Ishikawa (cell line): ENCODE results near the gene ARSK.

Source experiments
- CEBPB ChIP-seq: IDR thresholded peaks from 2 replicates; pipeline ENCODE4 v1.6.1; 2012
- CREB1 ChIP-seq: IDR thresholded peaks from 2 replicates; pipeline ENCODE4 v1.6.1; 2012; ENCODE audit warnings: low read depth
- EGR1 ChIP-seq: IDR thresholded peaks from 2 replicates; pipeline ENCODE4 v1.6.1; 2012
- EP300 ChIP-seq: IDR thresholded peaks from 2 replicates; pipeline ENCODE4 v1.6.1; 2012; ENCODE audit warnings: borderline replicate concordance
- FOXM1 ChIP-seq: IDR thresholded peaks from 2 replicates; pipeline ENCODE4 v1.6.1; 2012; ENCODE audit warnings: low read depth, borderline replicate concordance
- MAX ChIP-seq: IDR thresholded peaks from 2 replicates; pipeline ENCODE4 v1.6.1; 2012
- NFIC ChIP-seq: IDR thresholded peaks from 2 replicates; pipeline ENCODE4 v1.6.1; 2012
- RAD21 ChIP-seq: IDR thresholded peaks from 2 replicates; pipeline ENCODE4 v1.6.1; 2012; ENCODE audit warnings: low read depth
- REST ChIP-seq: IDR thresholded peaks from 2 replicates; pipeline ENCODE4 v1.6.1; 2012; ENCODE audit warnings: low read depth, mild to moderate bottlenecking
- TAF1 ChIP-seq: IDR thresholded peaks from 2 replicates; pipeline ENCODE4 v1.6.1; 2012; ENCODE audit warnings: low read depth, mild to moderate bottlenecking
- TCF12 ChIP-seq: IDR thresholded peaks from 2 replicates; pipeline ENCODE4 v1.6.1; 2012; ENCODE audit warnings: low read depth
- TEAD4 ChIP-seq: IDR thresholded peaks from 2 replicates; pipeline ENCODE4 v1.6.1; 2012
- USF1 ChIP-seq: IDR thresholded peaks from 2 replicates; pipeline ENCODE4 v1.6.1; 2012
- YY1 ChIP-seq: IDR thresholded peaks from 2 replicates; pipeline ENCODE4 v1.6.1; 2012; ENCODE audit warnings: low read depth
- ZBTB7A ChIP-seq: IDR thresholded peaks from 2 replicates; pipeline ENCODE4 v1.6.1; 2012; ENCODE audit warnings: low read depth

ARSK gene

GRCh38 chr5:95610546-95610945, 55.6 kb downstream of the ARSK start:
- TF ChIP-seq EGR1 = no peak
- no peak for TF ChIP-seq ZBTB7A
- no peak for TF ChIP-seq FOXM1

- no peak for TF ChIP-seq YY1
- no peak for TF ChIP-seq TCF12
Measured at GRCh38 chr5:95611396-95611795, 56.5 kb downstream of the ARSK start.

GRCh38 chr5:95613514-95613913, 58.6 kb downstream of the ARSK start:
- TF ChIP-seq CREB1 (no peak), TEAD4 (no peak), YY1 (no peak), NFIC (no peak), RAD21 (no peak), EGR1 (no peak), MAX (no peak), TCF12 (no peak), CEBPB (no peak), FOXM1 (no peak), ZBTB7A (no peak), TAF1 (no peak), REST (no peak), USF1 (no peak), EP300 (no peak)

- TF ChIP-seq CEBPB = no peak
- TF ChIP-seq MAX = no peak
- no peak for TF ChIP-seq NFIC
- no peak for TF ChIP-seq FOXM1
- no peak for TF ChIP-seq TEAD4
- TF ChIP-seq USF1 = no peak
- TF ChIP-seq EP300 = no peak
- TF ChIP-seq REST = no peak
- TF ChIP-seq CREB1 = no peak
- no peak for TF ChIP-seq TAF1
- TF ChIP-seq ZBTB7A = no peak
Measured at GRCh38 chr5:95615164-95615467, 60.2 kb downstream of the ARSK start.

- TF ChIP-seq RAD21 = no peak
- TF ChIP-seq MAX = no peak
- TF ChIP-seq CREB1 = no peak
- no peak for TF ChIP-seq TAF1
- TF ChIP-seq EP300 = no peak
- TF ChIP-seq REST = no peak
- no peak for TF ChIP-seq CEBPB
- no peak for TF ChIP-seq EGR1
- TF ChIP-seq YY1 = no peak
- TF ChIP-seq FOXM1 = no peak
- no peak for TF ChIP-seq USF1
- TF ChIP-seq TEAD4 = no peak
- no peak for TF ChIP-seq ZBTB7A
- TF ChIP-seq NFIC = no peak
- TF ChIP-seq TCF12 = no peak
Measured at GRCh38 chr5:95617057-95617456, 62.2 kb downstream of the ARSK start.
